SK-N-SH (cell line): Measurements from ENCODE around the gene CERS6. TPM values are rescaled to one million over a fixed set of nuclear protein-coding genes. Genes with fewer than 3 reads are reported as not detected.

Experiments used
- CTCF ChIA-PET: fragments of 300-600, 350-600 bp; formaldehyde crosslinking; extraction: SDS; loops from one replicate; lab custom pipeline; 2021; lab: Yijun Ruan, JAX
- POLR2A ChIA-PET: fragments of 350-600 bp; sonication (Branson Sonifier 250); formaldehyde crosslinking; extraction: SDS; loops from one replicate; lab custom pipeline; 2020; ENCODE audit warnings: antibody characterized with exemption, inconsistent platforms; lab: Yijun Ruan, JAX
- DNase-seq: peaks from one replicate; pipeline ENCODE4 v3.0.0; 2012
- H2AFZ ChIP-seq: fragments of 200-600 bp; sonication (generic); 2 replicates; pipeline ENCODE4 v1.8.1; 2016; ENCODE audit warnings: antibody characterized with exemption, mild to moderate bottlenecking, low read depth
- H3F3A ChIP-seq: fragments of 200-600 bp; sonication (generic); replicated peaks from 2 replicates; pipeline ENCODE3; 2016; ENCODE audit warnings: antibody characterized with exemption, mild to moderate bottlenecking; ENCODE audit not compliant: insufficient read depth
- H3K27ac ChIP-seq, 2 experiments: fragments of 200-500 bp in 1 of 2; fragments of 200-600 bp in 1 of 2; sonication (Bioruptor generic) in 1 of 2; sonication (generic), shearing (Covaris generic) in 1 of 2; 2 replicates each; pipeline versions ENCODE4 v1.5.1 to v1.6.1; 2014 to 2016; ENCODE audit warnings: low read depth in 2 of 2, inconsistent platforms in 1 of 2, low read length in 1 of 2, mild to moderate bottlenecking in 1 of 2, mixed read lengths in 1 of 2
- H3K27me3 ChIP-seq: fragments of 200-600 bp; sonication (generic), shearing (Covaris generic); 2 replicates; pipeline ENCODE4 v1.6.1; 2016; ENCODE audit warnings: mixed run types; ENCODE audit not compliant: insufficient read depth
- H3K36me3 ChIP-seq, 2 experiments: fragments of 200-500 bp in 1 of 2; fragments of 200-600 bp in 1 of 2; sonication (Bioruptor generic) in 1 of 2; sonication (generic) in 1 of 2; replicated peaks in 1 of 2; 2 replicates each; pipeline versions ENCODE3 to v1.5.1; 2014 to 2016; ENCODE audit warnings: low read length in 1 of 2, mild to moderate bottlenecking in 1 of 2; ENCODE audit not compliant: insufficient read depth in 2 of 2, control insufficient read depth in 1 of 2
- H3K4me1 ChIP-seq, 2 experiments: fragments of 200-500 bp in 1 of 2; fragments of 200-600 bp in 1 of 2; sonication (Bioruptor generic) in 1 of 2; sonication (generic), shearing (Covaris generic) in 1 of 2; 2 replicates each; pipeline versions ENCODE4 v1.5.1 to v1.6.1; 2014 to 2016; ENCODE audit warnings: low read depth in 1 of 2, low read length in 1 of 2, mixed run types in 1 of 2; ENCODE audit not compliant: insufficient read depth in 2 of 2, control insufficient read depth in 1 of 2
- H3K4me2 ChIP-seq: fragments of 200-600 bp; sonication (generic), shearing (Covaris generic); 2 replicates; pipeline ENCODE4 v1.6.1; 2017; ENCODE audit warnings: mixed run types
- H3K4me3 ChIP-seq, 2 experiments: fragments of 200-500 bp in 1 of 2; fragments of 200-600 bp in 1 of 2; sonication (Bioruptor generic) in 1 of 2; sonication (generic), shearing (Covaris generic) in 1 of 2; 2 replicates each; pipeline versions ENCODE4 v1.5.1 to v1.8.1; 2014 to 2016; ENCODE audit warnings: low read depth in 2 of 2, inconsistent platforms in 1 of 2, low read length in 1 of 2, mild to moderate bottlenecking in 1 of 2, mixed read lengths in 1 of 2, moderate library complexity in 1 of 2
- H3K79me2 ChIP-seq: fragments of 200-600 bp; sonication (generic); 2 replicates; pipeline ENCODE4 v1.8.1; 2017; ENCODE audit warnings: mild to moderate bottlenecking; ENCODE audit not compliant: insufficient read depth
- H3K9ac ChIP-seq: fragments of 200-600 bp; sonication (generic); 2 replicates; pipeline ENCODE4 v1.6.1; 2017; ENCODE audit warnings: mixed run types
- H3K9me2 ChIP-seq: fragments of 200-600 bp; sonication (generic); 2 replicates; pipeline ENCODE4 v1.6.1; 2017; ENCODE audit warnings: mixed run types
- H3K9me3 ChIP-seq: fragments of 200-600 bp; sonication (generic); 2 replicates; pipeline ENCODE4 v1.6.1; 2017; ENCODE audit warnings: mixed run types, mild to moderate bottlenecking, moderate library complexity
- H4K20me1 ChIP-seq: fragments of 200-600 bp; sonication (generic); 2 replicates; pipeline ENCODE4 v1.6.1; 2017; ENCODE audit warnings: mild to moderate bottlenecking, mixed run types; ENCODE audit not compliant: insufficient read depth
- CHD2 ChIP-seq: fragments of 150-350 bp; IDR thresholded peaks from 2 replicates; pipeline ENCODE4 v1.6.1; 2018; ENCODE audit warnings: low read length; ENCODE audit not compliant: partially characterized antibody
- EZH2phosphoT487 ChIP-seq: fragments of 200-600 bp; sonication (generic); IDR thresholded peaks from 2 replicates; pipeline ENCODE4 v1.6.1; 2017; ENCODE audit warnings: low read depth, mixed run types, mild to moderate bottlenecking, antibody characterized with exemption, moderate library complexity, borderline replicate concordance
- FOSL2 ChIP-seq: IDR thresholded peaks from 2 replicates; pipeline ENCODE4 v1.4.0; 2012; ENCODE audit warnings: low read depth, mild to moderate bottlenecking, moderate library complexity, borderline replicate concordance
- FOXJ3 ChIP-seq: sonication (generic); formaldehyde crosslinking; IDR thresholded peaks from 2 replicates; pipeline ENCODE4 v1.5.1; 2020; ENCODE audit warnings: mild to moderate bottlenecking, missing genetic modification reagents
- JUND ChIP-seq: IDR thresholded peaks from 2 replicates; pipeline ENCODE4 v1.4.0; 2012
- MEF2A ChIP-seq: IDR thresholded peaks from 2 replicates; pipeline ENCODE4 v1.4.0; 2012; ENCODE audit warnings: low read depth, borderline replicate concordance
- MXI1 ChIP-seq: IDR thresholded peaks from 2 replicates; pipeline ENCODE4 v1.6.1; 2012; ENCODE audit warnings: mild to moderate bottlenecking, low read depth, low read length, improper control_type of control experiment
- NFIC ChIP-seq: IDR thresholded peaks from 2 replicates; pipeline ENCODE4 v1.4.0; 2012; ENCODE audit warnings: borderline replicate concordance
- NRF1 ChIP-seq: IDR thresholded peaks from 2 replicates; pipeline ENCODE4 v1.6.1; 2012; ENCODE audit warnings: low read depth, mild to moderate bottlenecking, low read length
- POLR2AphosphoS5 ChIP-seq: IDR thresholded peaks from 2 replicates; pipeline ENCODE4 v1.6.1; 2012; ENCODE audit warnings: low read depth, low read length
- RCOR1 ChIP-seq: fragments of 150-350 bp; IDR thresholded peaks from 2 replicates; pipeline ENCODE4 v1.6.1; 2017; ENCODE audit warnings: antibody characterized with exemption, low read length
- RFX5 ChIP-seq: IDR thresholded peaks from 2 replicates; pipeline ENCODE4 v1.6.1; 2012; ENCODE audit warnings: mild to moderate bottlenecking, improper control_type of control experiment, low read length
- RXRA ChIP-seq: IDR thresholded peaks from 2 replicates; pipeline ENCODE4 v1.4.0; 2012; ENCODE audit warnings: low read depth, mild to moderate bottlenecking, borderline replicate concordance
- TCF12 ChIP-seq: IDR thresholded peaks from 2 replicates; pipeline ENCODE4 v1.4.0; 2012
- TEAD4 ChIP-seq: IDR thresholded peaks from 2 replicates; pipeline ENCODE4 v1.4.0; 2012; ENCODE audit warnings: mild to moderate bottlenecking, borderline replicate concordance; ENCODE audit not compliant: insufficient read depth
- USF1 ChIP-seq: IDR thresholded peaks from 2 replicates; pipeline ENCODE4 v1.4.0; 2012; ENCODE audit warnings: low read depth, borderline replicate concordance
- ZBTB33 ChIP-seq: IDR thresholded peaks from 2 replicates; pipeline ENCODE4 v1.4.0; 2012; ENCODE audit warnings: low read depth, borderline replicate concordance
- WGBS: methylation state at CpG from one replicate; pipeline ENCODE4 v1.1.6; 2017; ENCODE audit warnings: low lambda C conversion rate; 5-methylcytosine and 5-hydroxymethylcytosine counted together
- polyA plus RNA-seq, 3 experiments: library from polyadenylated mRNA; depleted of rRNA; stranded (reverse); fragments of >200 nt; gene quantifications; 2 replicates each; pipeline ENCODE4 v1.2.3, GENCODE V29; 2012
- TF ChIP-seq, protein P1 (sequence below): IDR thresholded peaks from 2 replicates; pipeline ENCODE4; 2012

Gene CERS6
- polyA plus RNA-seq, 1 of the 3 experiments (the other 2 are of a cell fraction): 1.8 TPM

DNA sequence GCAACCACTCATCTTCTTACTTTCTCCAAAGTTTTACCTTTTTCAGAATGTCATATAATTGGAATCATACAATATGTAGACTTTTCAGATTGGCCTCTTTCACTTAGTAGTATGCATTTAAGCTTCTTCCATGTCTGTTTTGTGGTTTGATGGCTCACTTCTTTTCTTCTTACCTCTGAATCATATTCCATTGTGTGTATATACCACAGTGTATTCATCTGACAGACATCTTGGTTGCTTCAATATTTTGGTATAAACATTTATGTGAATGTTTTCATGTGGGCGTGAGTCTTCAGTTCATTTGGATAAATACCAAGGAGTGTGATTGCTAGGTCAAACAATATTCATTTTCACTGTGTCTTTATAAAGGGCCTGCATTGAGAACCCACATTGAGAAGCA, 210.3 kb downstream of the CERS6 start:
- Histone ChIP-seq H3K4me3 (no peak overlapping the region), H3K9ac (no peak overlapping the region), H3K27me3 (no peaks in the 10 kb centered on the region), H3K36me3 (no peaks in the 10 kb centered on the region), H3K9me2 (no peaks in the 10 kb centered on the region), H3K4me1 (no peaks in the 10 kb centered on the region; a peak in 1 of 4 replicates), H3F3A (no peaks in the 10 kb centered on the region), H3K27ac (no peak overlapping the region), H3K79me2 (no peaks in the 10 kb centered on the region), H2AFZ (no peak overlapping the region), H4K20me1 (no peaks in the 10 kb centered on the region), H3K4me2 (no peak overlapping the region), H3K9me3 (no peaks in the 10 kb centered on the region)
- CTCF ChIA-PET: no interaction called here
- TF ChIP-seq NRF1 (no peak), FOXJ3 (CRISPR knock-in tag) (no peak), POLR2AphosphoS5 (no peak), TEAD4 (no peak), MEF2A (no peak), RCOR1 (no peak), CHD2 (no peak), MXI1 (no peak), NFIC (no peak), EZH2phosphoT487 (no peak), FOSL2 (no peak), RXRA (no peak), USF1 (no peak), RFX5 (no peak), JUND (no peak), TCF12 (no peak), ZBTB33 (no peak)
- TF ChIP-seq, protein P1, sequence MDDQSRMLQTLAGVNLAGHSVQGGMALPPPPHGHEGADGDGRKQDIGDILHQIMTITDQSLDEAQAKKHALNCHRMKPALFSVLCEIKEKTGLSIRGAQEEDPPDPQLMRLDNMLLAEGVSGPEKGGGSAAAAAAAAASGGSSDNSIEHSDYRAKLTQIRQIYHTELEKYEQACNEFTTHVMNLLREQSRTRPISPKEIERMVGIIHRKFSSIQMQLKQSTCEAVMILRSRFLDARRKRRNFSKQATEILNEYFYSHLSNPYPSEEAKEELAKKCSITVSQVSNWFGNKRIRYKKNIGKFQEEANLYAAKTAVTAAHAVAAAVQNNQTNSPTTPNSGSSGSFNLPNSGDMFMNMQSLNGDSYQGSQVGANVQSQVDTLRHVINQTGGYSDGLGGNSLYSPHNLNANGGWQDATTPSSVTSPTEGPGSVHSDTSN: no peak
- POLR2A ChIA-PET: no interaction called here
- no peak for DNase-seq
- 89% methylated on average over 1 of the region's 1 CpG for WGBS
